K562 treated with DMSO at 1 percent for 24 hours (cell line): ENCODE results near the gene CSAG2. TPM values are rescaled to one million over a fixed set of nuclear protein-coding genes. Genes with fewer than 3 reads are reported as not detected.

Experiments used
- total RNA-seq: library from RNA; unstranded; fragments of 300-600 nt; gene quantifications from 2 replicates; pipeline ENCODE4 v1.2.3, GENCODE V29; 2022; ENCODE audit warnings: low read depth; ENCODE audit not compliant: insufficient read depth

CSAG2 gene
- not detected in 2 replicates for total RNA-seq

GRCh38 chrX:152709173-152709572 is at the start of gene CSAG2:
Gene CSAG2 (minus strand): TSS chrX:152709273. CDS start chrX:152709112, 161 bp downstream.

DNA sequence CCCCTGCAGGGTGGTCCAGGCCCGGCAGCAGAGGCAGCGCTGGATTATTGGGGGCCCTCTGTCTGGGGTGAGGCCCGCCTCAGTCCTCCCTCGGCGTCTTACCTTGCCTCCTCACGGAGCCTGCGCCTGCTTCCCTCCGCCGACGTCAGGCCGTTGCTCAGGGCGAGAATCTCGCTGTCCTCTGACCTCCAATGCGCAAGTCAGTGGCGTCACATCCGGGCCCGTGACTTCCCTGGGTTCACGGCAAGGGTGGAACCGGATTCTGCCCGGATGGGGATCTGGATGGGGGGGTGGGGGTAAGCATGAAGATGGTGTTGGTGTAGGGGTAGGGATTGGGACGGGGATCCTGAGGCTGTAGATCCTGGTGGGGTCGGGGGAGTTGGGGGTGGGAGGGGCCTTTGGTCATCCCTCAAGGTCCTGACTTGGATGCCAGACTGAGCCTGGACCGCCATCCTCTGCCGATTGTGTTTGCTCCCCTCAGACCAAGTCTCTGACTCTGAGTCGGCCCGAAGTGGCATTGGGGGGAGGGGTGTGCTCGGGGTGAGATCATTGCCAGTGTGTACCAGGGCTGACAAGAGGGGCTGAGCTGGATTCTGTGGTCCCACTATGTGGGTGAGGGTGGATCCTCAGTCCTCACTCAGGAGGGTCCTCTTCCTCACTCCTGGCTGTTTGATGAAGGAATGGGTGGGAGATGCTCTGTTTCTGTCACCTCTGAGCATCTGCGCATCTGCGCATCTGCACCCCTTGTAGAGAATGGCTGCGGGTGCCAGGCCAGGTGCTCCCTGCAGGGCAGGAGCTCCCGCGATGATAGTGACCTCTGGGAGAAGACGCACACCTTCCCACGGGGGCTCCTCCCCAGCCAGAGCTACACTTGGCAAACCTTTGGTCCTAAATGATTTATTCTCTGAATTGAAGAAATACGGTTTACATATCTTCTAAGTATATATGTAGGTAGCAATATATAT is 44.9 kb upstream of the CSAG2 start, which contains the start of gene MAGEA2:
MAGEA2 (minus strand) TSS at position 157 of the 965 bp plus-strand sequence. CDS start 2,479 bp downstream, outside the sequence.

DNA sequence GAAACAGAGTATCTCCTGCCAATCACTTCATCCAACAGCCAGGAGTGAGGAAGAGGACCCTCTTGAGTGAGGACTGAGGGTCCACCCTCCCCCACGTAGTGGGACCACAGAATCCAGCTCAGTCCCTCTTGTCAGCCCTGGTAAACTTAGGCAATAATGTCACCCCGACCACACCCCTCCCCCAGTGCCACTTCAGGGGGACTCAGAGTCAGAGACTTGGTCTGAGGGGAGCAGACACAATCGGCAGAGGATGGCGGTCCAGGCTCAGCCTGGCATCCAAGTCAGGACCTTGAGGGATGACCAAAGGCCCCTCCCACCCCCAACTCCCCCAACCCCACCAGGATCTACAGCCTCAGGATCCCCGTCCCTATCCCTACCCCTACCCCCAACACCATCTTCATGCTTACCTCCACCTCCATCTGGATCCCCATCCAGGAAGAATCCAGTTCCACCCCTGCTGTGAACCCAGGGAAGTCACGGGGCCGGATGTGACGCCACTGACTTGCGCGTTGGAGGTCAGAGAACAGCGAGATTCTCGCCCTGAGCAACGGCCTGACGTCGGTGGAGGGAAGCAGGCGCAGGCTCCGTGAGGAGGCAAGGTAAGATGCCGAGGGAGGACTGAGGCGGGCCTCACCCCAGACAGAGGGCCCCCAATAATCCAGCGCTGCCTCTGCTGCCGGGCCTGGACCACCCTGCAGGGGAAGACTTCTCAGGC is 24.3 kb upstream of the CSAG2 start, which contains the start of the genes CSAG1 and MAGEA12:
CSAG1 (minus strand) TSS at position 461 of the 715 bp plus-strand sequence. CDS start 1,261 bp downstream, outside the sequence.
MAGEA12 (plus strand) TSS at position 497 of the 715 bp plus-strand sequence. CDS start 2,405 bp downstream, outside the sequence.

DNA sequence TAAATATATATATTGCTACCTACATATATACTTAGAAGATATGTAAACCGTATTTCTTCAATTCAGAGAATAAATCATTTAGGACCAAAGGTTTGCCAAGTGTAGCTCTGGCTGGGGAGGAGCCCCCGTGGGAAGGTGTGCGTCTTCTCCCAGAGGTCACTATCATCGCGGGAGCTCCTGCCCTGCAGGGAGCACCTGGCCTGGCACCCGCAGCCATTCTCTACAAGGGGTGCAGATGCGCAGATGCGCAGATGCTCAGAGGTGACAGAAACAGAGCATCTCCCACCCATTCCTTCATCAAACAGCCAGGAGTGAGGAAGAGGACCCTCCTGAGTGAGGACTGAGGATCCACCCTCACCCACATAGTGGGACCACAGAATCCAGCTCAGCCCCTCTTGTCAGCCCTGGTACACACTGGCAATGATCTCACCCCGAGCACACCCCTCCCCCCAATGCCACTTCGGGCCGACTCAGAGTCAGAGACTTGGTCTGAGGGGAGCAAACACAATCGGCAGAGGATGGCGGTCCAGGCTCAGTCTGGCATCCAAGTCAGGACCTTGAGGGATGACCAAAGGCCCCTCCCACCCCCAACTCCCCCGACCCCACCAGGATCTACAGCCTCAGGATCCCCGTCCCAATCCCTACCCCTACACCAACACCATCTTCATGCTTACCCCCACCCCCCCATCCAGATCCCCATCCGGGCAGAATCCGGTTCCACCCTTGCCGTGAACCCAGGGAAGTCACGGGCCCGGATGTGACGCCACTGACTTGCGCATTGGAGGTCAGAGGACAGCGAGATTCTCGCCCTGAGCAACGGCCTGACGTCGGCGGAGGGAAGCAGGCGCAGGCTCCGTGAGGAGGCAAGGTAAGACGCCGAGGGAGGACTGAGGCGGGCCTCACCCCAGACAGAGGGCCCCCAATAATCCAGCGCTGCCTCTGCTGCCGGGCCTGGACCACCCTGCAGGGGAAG is 5.0 kb upstream of the CSAG2 start, which contains the start of gene MAGEA2B:
MAGEA2B (plus strand) TSS at position 814 of the 973 bp plus-strand sequence. CDS start 2,479 bp downstream, outside the sequence.

DNA sequence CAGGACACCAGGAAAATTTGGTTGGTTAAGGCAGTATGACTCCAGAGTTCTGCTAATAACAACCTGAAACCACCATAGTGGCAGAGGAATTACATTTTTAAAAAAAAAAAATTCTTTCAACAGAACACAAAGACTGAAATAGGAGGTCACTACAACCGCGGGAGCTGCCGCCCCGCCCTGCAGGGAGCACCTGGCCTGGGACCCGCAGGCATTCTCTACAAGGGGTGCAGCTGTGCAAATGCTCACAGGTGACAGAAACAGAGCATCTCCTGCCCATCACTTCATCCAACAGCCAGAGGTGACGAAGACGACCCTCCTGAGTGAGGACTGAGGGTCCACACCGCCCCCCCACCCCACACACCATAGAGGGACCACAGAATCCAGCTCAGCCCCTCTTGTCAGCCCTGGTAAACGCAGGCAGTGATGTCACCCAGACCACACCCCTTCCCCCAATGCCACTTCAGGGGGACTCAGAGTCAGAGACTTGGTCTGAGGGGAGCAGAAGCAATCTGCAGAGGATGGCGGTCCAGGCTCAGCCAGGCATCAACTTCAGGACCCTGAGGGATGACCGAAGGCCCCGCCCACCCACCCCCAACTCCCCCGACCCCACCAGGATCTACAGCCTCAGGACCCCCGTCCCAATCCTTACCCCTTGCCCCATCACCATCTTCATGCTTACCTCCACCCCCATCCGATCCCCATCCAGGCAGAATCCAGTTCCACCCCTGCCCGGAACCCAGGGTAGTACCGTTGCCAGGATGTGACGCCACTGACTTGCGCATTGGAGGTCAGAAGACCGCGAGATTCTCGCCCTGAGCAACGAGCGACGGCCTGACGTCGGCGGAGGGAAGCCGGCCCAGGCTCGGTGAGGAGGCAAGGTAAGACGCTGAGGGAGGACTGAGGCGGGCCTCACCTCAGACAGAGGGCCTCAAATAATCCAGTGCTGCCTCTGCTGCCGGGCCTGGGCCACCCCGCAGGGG is 10.8 kb downstream of the CSAG2 start, which contains the start of gene MAGEA3:
MAGEA3 (plus strand) TSS at position 843 of the 980 bp plus-strand sequence. CDS start 2,039 bp downstream, outside the sequence.

Other genes with a start within 250 kb of the CSAG2 start
- 0.52 and 0.60 TPM in 2 replicates for gene GABRQ, start 71.4 kb downstream of the CSAG2 start, total RNA-seq
- gene MAGEA3, start 10.5 kb downstream of the CSAG2 start, total RNA-seq: 167 TPM in 2 replicates
- gene MAGEA2B, start 5.4 kb upstream of the CSAG2 start, total RNA-seq: 26.0 and 39.7 TPM in 2 replicates
- gene CSAG1, start 24.4 kb upstream of the CSAG2 start, total RNA-seq: 92.8 and 117 TPM in 2 replicates
- gene MAGEA12, start 24.5 kb upstream of the CSAG2 start, total RNA-seq: 82.4 and 82.5 TPM in 2 replicates
- gene MAGEA2, start 44.6 kb upstream of the CSAG2 start, total RNA-seq: 27.2 and 31.0 TPM in 2 replicates
- gene CSAG3, start 49.9 kb upstream of the CSAG2 start, total RNA-seq: 23.9 and 25.9 TPM in 2 replicates
- 84.8 and 92.6 TPM in 2 replicates for gene MAGEA6, start 60.4 kb upstream of the CSAG2 start, total RNA-seq
- 12.9 and 16.6 TPM in 2 replicates for gene CETN2, start 121.5 kb upstream of the CSAG2 start, total RNA-seq
- gene NSDHL, start 121.8 kb upstream of the CSAG2 start, total RNA-seq: 27.2 and 27.8 TPM in 2 replicates
- gene ZNF185, start 188.8 kb upstream of the CSAG2 start, total RNA-seq: 0.12 and 0.32 TPM in 2 replicates